Sigmoid colon (tissue), 7 donors: ENCODE data around the gene PDHA1. TPM values are rescaled to one million over a fixed set of nuclear protein-coding genes. Genes with fewer than 3 reads are reported as not detected.

Experiments used
- DNase-seq: peaks from one replicate; pipeline ENCODE4 v3.0.0-alpha.2; 2019
- H3K27ac ChIP-seq, 4 donors: fragments of 200-600 bp; sonication (generic); one replicate each; pipeline ENCODE4 v1.5.1; 2016 to 2019; ENCODE audit warnings: mild to moderate bottlenecking in 1 of 4
- H3K27me3 ChIP-seq, 3 donors: fragments of 200-600 bp; sonication (generic); one replicate each; pipeline ENCODE4 v1.5.1; 2019; ENCODE audit warnings: mild to moderate bottlenecking in 1 of 3
- H3K36me3 ChIP-seq, 4 donors: fragments of 200-600 bp; sonication (generic); one replicate each; pipeline ENCODE4 v1.5.1; 2016 to 2019
- H3K4me1 ChIP-seq, 4 donors: fragments of 200-600 bp; sonication (generic); one replicate each; pipeline ENCODE4 v1.5.1; 2017 to 2019
- H3K4me3 ChIP-seq, 4 donors: fragments of 200-600 bp; sonication (generic); one replicate each; pipeline ENCODE4 v1.5.1; 2017 to 2019; ENCODE audit warnings: mild to moderate bottlenecking in 2 of 4, moderate library complexity in 1 of 4
- H3K9me3 ChIP-seq, 4 donors: fragments of 200-600 bp in 3 of 4; sonication (generic) in 3 of 4; one replicate each; pipeline versions ENCODE4 v1.5.1 to v1.6.1; 2013 to 2019
- EP300 ChIP-seq, 4 donors: sonication (generic); formaldehyde crosslinking; IDR thresholded peaks; one replicate each; pipeline ENCODE4 v1.6.1; 2017; ENCODE audit warnings: antibody characterized with exemption in 4 of 4
- POLR2A ChIP-seq, 2 donors: fragments of 450-650 bp; IDR thresholded peaks; one replicate each; pipeline ENCODE4 v1.6.1; 2016; ENCODE audit warnings: antibody characterized with exemption in 2 of 2, mild to moderate bottlenecking in 2 of 2, moderate library complexity in 2 of 2
- POLR2AphosphoS5 ChIP-seq, 4 donors: sonication (generic); formaldehyde crosslinking; IDR thresholded peaks; one replicate each; pipeline ENCODE4 v1.6.1; 2017; ENCODE audit warnings: antibody characterized with exemption in 4 of 4
- WGBS, 2 donors: extraction: QIAGEN DNeasy Blood & Tissue Kit; methylation state at CpG; one replicate each; pipeline ENCODE4 v1.1.7; 2013; 5-methylcytosine and 5-hydroxymethylcytosine counted together
- intact Hi-C: fragments of 100-400 bp; cut with DNase I; formaldehyde crosslinking; loops from one replicate; pipeline ENCODE4 v1.15.1; 2023
- polyA plus RNA-seq, 3 donors: library from polyadenylated mRNA; stranded (reverse); fragments of 200-250 nt; gene quantifications; one replicate each; pipeline ENCODE4 v1.2.3, GENCODE V29; 2013
- total RNA-seq, 4 donors: library from RNA; depleted of rRNA; stranded (reverse); fragments of >200 nt; gene quantifications; one replicate each; pipeline ENCODE4 v1.1.0, GENCODE V29; 2016
- TF ChIP-seq, protein P1 (sequence below), 4 experiments: fragments of 450-650 bp in 3 of 4; fragments of 200-600 bp in 1 of 4; IDR thresholded peaks; one replicate each; pipeline ENCODE4 v1.5.1; 2016 to 2019; ENCODE audit warnings: antibody characterized with exemption in 4 of 4, mild to moderate bottlenecking in 3 of 4, moderate library complexity in 2 of 4
- donor health status: healthy with polysubstance abuse.
- donor health status: Bipolar disorder and iron deficiency.
- donor health status: healthy.

PDHA1 gene
- total and polyA plus RNA-seq, 7 donors = 51.7 to 222 (median 71.3) TPM

- Histone ChIP-seq H3K4me3 (no peak overlapping the region), H3K36me3 (peaks cover 0 to 86% (median 19%) of the 10 kb centered on the region in 4 donors), H3K27ac (no peak overlapping the region), H3K4me1 (no peaks in the 10 kb centered on the region), H3K9me3 (no peaks in the 10 kb centered on the region), H3K27me3 (no peaks in the 10 kb centered on the region)
- intact Hi-C loops = no loop called here
- peak; percentile 24 for DNase-seq
- WGBS, 2 donors = 86 to 91% methylated on average over 7 of the region's 7 CpGs
- TF ChIP-seq, protein P1, sequence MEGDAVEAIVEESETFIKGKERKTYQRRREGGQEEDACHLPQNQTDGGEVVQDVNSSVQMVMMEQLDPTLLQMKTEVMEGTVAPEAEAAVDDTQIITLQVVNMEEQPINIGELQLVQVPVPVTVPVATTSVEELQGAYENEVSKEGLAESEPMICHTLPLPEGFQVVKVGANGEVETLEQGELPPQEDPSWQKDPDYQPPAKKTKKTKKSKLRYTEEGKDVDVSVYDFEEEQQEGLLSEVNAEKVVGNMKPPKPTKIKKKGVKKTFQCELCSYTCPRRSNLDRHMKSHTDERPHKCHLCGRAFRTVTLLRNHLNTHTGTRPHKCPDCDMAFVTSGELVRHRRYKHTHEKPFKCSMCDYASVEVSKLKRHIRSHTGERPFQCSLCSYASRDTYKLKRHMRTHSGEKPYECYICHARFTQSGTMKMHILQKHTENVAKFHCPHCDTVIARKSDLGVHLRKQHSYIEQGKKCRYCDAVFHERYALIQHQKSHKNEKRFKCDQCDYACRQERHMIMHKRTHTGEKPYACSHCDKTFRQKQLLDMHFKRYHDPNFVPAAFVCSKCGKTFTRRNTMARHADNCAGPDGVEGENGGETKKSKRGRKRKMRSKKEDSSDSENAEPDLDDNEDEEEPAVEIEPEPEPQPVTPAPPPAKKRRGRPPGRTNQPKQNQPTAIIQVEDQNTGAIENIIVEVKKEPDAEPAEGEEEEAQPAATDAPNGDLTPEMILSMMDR (IDR thresholded peaks at IDR 0.05) = no peak
- TF ChIP-seq POLR2AphosphoS5 (IDR thresholded peaks at IDR 0.05) (no peak), POLR2A (IDR thresholded peaks at IDR 0.05) (no peak), EP300 (IDR thresholded peaks at IDR 0.05) (no peak)
Observed at GRCh38 chrX:19358521-19358920, 14.8 kb downstream of the PDHA1 start.

- no peaks in the 10 kb centered on the region for H3K27me3 ChIP-seq
- TF ChIP-seq POLR2A (IDR thresholded peaks at IDR 0.05) = no peak
- TF ChIP-seq EP300 (IDR thresholded peaks at IDR 0.05) = no peak
- no peak overlapping the region for H3K27ac ChIP-seq
- WGBS, 2 donors = 84 to 89% methylated on average over 6 of the region's 6 CpGs
- H3K4me3 ChIP-seq = no peak overlapping the region
- peak; percentile 39 for DNase-seq
- intact Hi-C loops = no loop called here
- H3K9me3 ChIP-seq = no peaks in the 10 kb centered on the region
- H3K36me3 ChIP-seq = peaks cover 0 to 63% (median 15%) of the 10 kb centered on the region in 4 donors
- no peaks in the 10 kb centered on the region for H3K4me1 ChIP-seq
Observed at GRCh38 chrX:19360903-19361302, 17.2 kb downstream of the PDHA1 start.

GRCh38 chrX:19361701-19362100, 18.0 kb downstream of the PDHA1 start:
- 56 to 74% methylated on average over 4 of the region's 4 CpGs for WGBS, 2 donors
- Histone ChIP-seq H3K4me1 (no peaks in the 10 kb centered on the region), H3K36me3 (peaks cover 0 to 55% (median 12%) of the 10 kb centered on the region in 4 donors), H3K9me3 (no peaks in the 10 kb centered on the region), H3K4me3 (no peak overlapping the region), H3K27me3 (no peaks in the 10 kb centered on the region), H3K27ac (no peak overlapping the region)
- intact Hi-C loops = no loop called here
- no peak for DNase-seq
- TF ChIP-seq POLR2A (IDR thresholded peaks at IDR 0.05) = no peak
- no peak for TF ChIP-seq POLR2AphosphoS5 (IDR thresholded peaks at IDR 0.05)
- TF ChIP-seq EP300 (IDR thresholded peaks at IDR 0.05) = no peak
- TF ChIP-seq, protein P1 (IDR thresholded peaks at IDR 0.05) = no peak

GRCh38 chrX:19368576-19368975, 24.8 kb downstream of the PDHA1 start:
- no peaks in the 10 kb centered on the region for H3K9me3 ChIP-seq
- H3K4me1 ChIP-seq = peaks cover 0 to 10% (median 4%) of the 10 kb centered on the region in 4 donors
- TF ChIP-seq EP300 (IDR thresholded peaks at IDR 0.05) = no peak
- no peak for TF ChIP-seq POLR2AphosphoS5 (IDR thresholded peaks at IDR 0.05)
- TF ChIP-seq, protein P1 (IDR thresholded peaks at IDR 0.05) = no peak
- no peak for TF ChIP-seq POLR2A (IDR thresholded peaks at IDR 0.05)
- 90 to 97% methylated on average over 6 of the region's 6 CpGs for WGBS, 2 donors
- H3K27ac ChIP-seq = no peak overlapping the region
- intact Hi-C loops = no loop called here
- H3K36me3 ChIP-seq = no peaks in the 10 kb centered on the region
- H3K4me3 ChIP-seq = no peak overlapping the region
- no peaks in the 10 kb centered on the region for H3K27me3 ChIP-seq
- no peak for DNase-seq

- 87 to 89% methylated on average over 5 of the region's 5 CpGs for WGBS, 2 donors
- no peaks in the 10 kb centered on the region for H3K27me3 ChIP-seq
- no peaks in the 10 kb centered on the region for H3K9me3 ChIP-seq
- no peak overlapping the region for H3K4me3 ChIP-seq
- DNase-seq = no peak
- no peaks in the 10 kb centered on the region for H3K36me3 ChIP-seq
- H3K4me1 ChIP-seq = peaks cover 0 to 10% (median 4%) of the 10 kb centered on the region in 4 donors
- no peak overlapping the region for H3K27ac ChIP-seq
- intact Hi-C loops = loop anchor here (5.0 to 10.0 kb wide), 2 partner anchors 145 to 517 kb away; partner anchors contain the start of genes MAP3K15 and SH3KBP1
- no peak for TF ChIP-seq POLR2A (IDR thresholded peaks at IDR 0.05)
- no peak for TF ChIP-seq POLR2AphosphoS5 (IDR thresholded peaks at IDR 0.05)
- TF ChIP-seq, protein P1 (IDR thresholded peaks at IDR 0.05) = no peak
- no peak for TF ChIP-seq EP300 (IDR thresholded peaks at IDR 0.05)
Observed at GRCh38 chrX:19370061-19370460, 26.3 kb downstream of the PDHA1 start.
